SIG-M5 treated with dmso at 0.1 percent for 504 hours (cell line): Measurements from ENCODE around the gene NOSTRIN.
"Not testable (repeated sequence)": the region's sequence is repeated elsewhere in the genome, so short reads cannot be mapped to it uniquely, and the experiment has no call there.

ENCODE experiments used
- DNase-seq: peaks from one replicate; lab custom pipeline; 2025; ENCODE audit not compliant: unreplicated experiment; lab: John Stamatoyannopoulos, UW

The NOSTRIN gene, protein sequence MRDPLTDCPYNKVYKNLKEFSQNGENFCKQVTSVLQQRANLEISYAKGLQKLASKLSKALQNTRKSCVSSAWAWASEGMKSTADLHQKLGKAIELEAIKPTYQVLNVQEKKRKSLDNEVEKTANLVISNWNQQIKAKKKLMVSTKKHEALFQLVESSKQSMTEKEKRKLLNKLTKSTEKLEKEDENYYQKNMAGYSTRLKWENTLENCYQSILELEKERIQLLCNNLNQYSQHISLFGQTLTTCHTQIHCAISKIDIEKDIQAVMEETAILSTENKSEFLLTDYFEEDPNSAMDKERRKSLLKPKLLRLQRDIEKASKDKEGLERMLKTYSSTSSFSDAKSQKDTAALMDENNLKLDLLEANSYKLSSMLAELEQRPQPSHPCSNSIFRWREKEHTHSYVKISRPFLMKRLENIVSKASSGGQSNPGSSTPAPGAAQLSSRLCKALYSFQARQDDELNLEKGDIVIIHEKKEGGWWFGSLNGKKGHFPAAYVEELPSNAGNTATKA

DNA sequence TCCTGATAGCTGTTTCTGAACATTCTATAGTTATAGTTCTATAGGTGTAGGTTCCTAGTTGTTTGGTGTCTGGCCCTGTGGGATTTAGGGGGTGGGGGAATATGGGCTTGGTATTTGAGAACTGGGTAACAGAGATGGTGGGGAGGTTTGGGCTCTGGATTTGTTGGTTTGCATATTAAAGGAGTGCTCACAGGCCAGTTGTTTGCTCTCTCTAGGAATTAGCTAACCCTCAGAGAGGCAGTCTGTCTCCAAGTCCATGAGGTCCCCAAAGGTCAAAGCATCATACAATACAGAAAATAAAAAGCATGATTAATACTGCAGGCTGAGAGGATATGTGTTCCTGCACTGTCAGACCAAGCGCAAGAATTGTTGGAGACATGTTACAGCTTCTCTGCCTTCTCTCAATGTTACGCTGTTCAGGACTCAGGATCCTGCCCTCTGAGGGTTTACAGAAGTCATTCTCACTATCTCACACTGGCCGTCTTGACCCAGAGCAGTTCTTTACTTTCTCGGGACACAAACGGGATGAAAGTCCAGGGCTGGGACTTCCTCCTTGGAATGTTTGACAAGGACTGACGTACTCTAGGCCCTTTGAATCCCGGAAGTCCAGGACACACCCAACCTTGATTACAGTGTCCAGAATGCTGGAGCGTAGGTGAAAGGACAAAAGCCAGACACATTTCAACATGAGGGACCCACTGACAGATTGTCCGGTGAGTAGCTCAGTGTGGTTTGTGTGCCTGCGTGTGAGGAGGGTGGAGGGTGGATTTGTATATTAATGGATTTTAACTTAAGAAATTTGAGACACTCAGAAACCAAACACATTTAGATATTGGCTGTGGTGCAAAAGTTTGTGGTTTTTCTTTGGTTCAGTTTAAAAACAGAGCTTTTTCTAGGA lies at the start of gene NOSTRIN:
Gene NOSTRIN (plus strand): TSS at position 677 of the 898 bp plus-strand sequence. CDS start 10 bp downstream, at position 687.
- DNase-seq = no peak

DNA sequence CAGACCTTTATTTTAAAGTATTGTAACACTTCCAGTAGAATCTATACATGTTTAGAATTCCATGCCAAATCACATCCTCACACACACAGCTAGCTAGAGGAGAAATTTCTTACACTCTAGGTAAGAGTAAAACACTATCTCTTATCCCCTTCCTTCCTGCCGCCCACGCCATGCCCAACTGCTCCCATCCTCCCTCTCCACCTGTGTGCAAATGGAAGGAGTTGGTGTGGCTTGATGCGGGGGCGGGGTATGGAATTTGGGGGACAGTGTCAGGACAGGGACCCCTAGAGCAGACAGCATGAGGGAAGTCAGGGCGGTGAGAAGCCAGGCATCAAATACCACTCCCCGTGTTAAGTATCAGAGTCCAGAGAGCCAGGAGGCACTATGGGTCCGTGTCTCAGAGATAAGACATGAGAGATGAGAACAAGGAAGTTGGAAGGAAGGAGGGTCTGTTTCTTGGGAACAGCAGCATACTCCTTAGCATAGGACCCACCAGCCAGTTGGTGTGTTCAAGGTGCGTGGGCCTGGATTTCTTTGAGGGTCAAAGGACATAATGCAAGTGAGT lies 48.6 kb upstream of the NOSTRIN start:
- no peak for DNase-seq

DNA sequence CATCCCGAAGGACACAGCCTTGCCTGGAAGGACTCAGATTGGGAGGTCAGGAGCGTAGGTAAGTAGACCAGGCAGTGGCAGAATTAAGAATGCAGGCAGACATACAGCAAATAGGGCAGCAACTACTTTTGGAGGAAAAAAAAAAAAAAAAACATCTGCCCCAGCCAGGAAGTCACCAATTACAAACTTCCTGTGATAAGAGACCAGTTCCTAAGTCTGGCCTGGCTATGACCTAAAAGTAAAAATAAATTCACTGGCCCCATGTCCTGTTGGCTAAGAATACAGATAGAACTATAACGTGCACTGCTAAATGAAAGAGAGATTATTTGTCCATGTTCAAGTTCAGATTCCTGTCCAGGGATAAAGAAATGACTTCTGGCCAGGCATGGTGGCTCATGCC lies 45.2 kb upstream of the NOSTRIN start:
- DNase-seq = no peak

DNA sequence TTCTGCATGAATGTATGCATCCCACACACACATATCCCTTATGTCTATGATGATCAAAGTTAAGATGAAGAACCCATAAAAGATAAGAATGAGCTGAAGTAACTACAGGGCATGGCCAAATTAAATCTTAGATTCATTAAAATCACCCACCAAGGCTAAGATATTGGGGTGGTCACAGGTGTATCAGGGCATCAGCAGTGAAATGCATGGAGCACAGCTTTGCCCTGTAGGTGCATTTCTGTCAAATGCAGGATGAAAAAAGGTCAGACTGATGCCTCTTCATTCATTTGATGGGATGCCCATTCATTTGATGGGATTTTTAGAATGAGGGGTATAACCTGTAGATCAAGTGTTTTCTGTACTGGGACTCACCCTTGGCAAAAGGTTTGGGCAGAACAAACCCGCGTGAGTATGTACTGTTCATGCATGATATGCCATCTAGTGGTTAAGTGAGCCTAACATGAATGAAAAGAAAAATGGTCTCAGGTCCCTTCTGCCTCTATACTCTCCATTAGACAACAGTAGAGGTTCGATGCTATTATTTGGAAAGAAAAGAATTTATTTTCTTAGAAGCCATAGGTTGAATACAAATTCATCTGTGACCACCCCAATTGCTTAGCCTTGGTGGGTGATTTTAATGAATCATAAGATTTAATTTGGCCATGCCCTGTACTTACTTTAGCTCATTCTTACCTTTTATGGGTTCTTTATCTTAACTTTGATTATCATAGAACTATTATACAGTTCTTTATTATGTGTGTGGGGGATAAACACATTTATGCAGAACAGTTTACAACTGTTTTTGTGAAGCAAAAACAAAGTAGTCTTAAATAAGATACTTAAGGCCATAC lies 43.2 kb upstream of the NOSTRIN start:
- peak; percentile 59 for DNase-seq

DNA sequence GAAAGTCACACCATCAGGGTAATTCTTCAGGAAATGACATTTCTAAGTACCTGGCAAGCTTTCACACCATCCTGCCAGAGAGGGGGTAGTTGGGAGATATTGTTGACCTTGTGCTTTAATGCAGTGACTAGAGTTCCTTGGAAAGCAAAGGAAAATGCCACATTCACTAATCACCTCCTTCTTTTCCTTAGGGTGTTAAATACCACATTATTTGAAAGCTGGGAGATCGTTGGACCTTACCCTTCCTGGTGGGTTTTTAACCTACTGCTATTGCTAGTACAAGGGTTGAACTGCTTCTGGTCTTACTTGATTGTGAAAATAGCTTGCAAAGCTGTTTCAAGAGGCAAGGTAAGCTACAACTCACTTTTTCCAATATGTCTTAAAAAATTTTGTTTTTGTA lies 37.0 kb upstream of the NOSTRIN start:
- no peak for DNase-seq

DNA sequence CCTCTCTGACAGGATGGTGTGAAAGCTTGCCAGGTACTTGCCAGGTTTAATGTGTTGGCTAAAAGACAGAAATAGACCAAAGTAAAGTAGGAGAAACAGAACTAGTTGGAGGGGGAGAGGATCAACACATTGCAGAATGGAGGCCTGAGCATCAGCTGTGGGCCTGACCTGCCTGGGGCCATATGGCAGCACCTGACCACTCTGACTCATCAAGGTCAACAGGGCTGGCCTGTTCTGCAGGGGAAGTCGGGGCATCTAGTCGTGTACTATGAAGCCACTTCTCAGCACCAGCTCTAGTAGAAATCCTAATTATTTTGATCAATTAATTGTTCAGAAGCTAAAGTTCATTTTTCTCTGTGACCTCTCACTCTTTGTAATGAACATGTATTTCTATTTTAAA lies 35.8 kb upstream of the NOSTRIN start:
- DNase-seq = no peak

DNA sequence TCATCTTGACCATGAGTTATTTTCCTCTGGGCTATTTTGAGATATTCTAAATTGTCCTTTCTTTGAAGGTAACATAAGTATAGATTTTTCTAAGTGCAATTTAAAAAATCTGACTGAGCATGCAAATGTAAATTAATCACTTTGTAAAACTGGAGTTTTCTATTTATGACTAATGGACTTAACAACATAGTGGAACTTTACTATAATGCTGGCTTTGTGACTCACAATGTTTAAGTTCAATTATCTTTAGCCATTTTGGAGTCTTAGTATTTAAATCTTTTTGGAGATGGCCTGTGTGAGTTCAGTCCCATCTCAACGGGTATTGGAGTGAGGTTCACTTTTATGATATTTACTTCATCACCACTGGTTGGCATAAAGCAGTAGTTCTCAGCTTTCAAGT lies 35.2 kb upstream of the NOSTRIN start:
- no peak for DNase-seq

DNA sequence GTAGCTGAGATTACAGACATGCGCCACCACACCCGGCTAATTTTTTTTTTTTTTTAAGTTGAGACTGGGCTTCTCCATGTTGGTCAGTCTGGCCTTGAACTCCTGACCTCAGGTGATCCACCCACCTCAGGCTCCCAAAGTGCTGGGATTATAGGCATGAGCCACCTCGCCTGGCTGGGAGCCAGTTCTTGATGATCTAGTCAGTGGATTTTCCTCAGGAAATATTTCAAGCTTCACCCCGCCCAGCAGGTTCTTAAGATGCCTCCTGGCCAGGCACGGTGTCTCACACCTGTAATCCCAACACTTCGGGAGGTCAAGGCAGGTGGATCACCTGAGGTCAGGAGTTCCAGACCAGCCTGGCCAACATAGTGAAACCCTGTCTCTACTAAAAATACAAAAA lies 34.1 kb upstream of the NOSTRIN start:
- DNase-seq = not testable (repeated sequence)

DNA sequence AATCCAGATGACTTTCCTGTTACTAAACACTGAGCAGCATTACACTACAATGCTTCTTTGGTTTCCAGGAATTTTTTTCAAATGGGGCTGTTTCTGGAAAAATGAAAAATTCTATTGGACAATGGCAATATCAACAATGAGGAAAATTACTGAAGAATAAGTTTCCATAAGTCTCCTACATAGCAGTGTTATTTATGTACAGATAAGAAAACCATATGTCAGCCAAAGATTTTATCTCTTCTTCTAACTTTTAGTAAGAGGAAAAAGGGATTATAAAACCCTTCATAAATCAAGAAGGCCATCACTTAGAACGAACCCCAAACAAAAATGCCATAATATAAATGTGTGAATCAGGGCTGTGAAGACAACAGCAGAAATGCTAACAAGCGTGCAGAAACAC lies 31.6 kb upstream of the NOSTRIN start:
- DNase-seq = no peak

DNA sequence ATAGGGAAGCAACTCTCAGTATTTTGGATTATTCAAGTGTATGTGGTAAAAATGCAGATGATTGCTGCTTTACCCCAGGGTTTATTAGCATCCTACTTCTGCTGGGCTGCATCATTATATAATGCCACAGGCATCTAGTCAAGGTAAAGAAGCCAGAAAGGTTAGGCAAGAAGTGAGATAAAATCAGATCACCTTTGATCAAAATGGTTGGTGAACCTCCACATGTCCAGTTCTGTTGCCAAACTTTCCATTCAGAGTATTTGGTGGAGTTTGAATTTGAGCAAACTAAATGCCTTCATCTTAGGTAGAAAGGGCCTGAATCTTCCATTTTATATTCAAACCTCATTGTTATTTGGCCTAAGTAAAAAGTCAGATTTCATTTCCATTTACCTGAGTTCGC lies 29.7 kb upstream of the NOSTRIN start:
- no peak for DNase-seq

DNA sequence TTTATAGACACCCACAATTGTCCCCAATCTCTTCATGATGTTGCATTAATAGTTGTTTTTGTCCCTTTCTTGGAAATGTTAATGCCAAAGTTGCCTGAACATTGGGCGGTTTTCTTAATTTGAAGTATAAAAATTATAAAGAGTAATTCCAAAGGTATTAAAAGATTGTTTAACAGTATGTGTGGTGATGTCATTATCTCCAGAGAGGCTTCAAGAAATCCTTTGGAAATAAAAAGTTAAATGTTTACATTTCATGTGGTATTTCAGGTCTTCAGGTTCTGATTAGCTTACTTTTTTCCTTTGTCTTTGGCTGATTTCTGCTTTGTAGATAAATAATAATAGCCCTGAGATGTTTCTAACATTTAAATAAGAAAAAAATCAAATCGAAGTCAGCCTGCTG lies 29.3 kb upstream of the NOSTRIN start:
- no peak for DNase-seq

DNA sequence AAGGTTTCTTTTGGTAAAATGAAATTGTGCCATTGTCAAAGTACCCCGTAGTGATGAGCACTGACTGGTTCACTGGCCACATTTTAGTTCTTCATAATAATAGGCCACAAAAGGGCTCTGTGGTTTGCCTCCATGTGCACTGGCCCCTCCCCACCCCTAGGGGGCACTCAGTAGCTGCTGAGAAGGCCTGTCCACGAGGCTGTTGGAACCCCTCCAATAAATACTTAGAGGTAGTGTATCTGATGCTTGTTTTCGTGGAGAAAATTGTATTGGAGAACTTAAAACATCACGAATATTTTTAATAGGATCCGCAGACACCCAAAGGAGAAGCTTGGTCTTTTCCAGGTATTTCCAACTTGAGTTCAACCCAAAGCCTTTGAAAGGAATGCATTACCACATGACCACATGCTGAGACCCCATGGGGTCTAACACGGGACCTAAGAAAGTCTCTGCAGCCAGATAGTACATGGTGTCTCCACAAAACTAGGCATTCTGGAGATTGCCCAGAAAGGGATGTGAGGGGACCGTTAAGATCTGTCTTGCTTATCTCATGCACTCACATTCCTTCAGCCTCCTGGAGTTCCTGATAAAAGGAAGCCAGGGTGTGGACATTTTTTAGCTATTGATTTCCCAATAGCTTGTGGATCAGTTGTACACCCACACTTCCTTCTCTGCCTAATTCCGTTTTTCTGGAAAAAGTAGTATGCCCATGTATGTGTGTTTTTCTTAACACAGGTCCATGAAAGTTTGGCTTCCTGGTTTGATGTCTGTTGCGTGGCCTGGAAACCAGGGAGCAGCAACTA lies 28.5 kb upstream of the NOSTRIN start:
- DNase-seq = peak; percentile 26

DNA sequence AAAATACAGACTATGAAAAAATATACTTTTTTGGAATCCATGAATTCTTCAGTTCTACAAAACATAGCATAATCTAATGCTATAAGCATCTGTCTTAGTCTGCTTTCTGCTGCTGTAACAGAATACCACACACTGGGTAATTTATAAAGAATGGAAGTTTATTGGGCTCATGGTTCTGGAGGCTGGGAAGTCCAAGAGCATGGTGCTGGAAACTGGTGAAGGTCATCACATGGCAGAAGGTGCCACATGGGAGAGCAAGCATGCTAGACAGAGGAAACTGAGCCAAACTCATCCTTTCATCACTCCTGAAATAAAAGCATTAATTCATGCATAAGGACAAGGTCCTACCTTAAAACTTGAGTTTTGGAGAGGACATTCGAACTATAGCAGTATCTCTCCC lies 26.6 kb upstream of the NOSTRIN start:
- DNase-seq = no peak

DNA sequence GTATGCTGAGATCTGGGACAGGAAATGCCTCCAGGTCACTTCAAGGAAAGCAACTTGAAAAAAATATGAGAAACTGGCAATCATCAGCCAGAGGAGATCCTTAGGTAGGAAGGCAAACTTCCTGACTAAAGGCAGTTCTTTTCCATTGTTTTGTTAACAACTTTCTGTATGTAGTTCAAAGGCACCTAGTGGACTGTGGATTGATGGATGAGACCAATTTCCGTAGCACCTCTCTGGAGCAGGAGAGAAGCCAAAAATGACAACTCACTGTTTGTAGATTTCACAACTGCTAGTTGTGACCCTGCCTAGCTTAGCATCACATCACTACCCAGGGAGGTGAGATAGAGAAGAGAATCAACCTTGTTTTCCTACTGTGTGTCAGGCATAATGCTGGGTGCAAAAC lies 21.8 kb upstream of the NOSTRIN start:
- DNase-seq = no peak

DNA sequence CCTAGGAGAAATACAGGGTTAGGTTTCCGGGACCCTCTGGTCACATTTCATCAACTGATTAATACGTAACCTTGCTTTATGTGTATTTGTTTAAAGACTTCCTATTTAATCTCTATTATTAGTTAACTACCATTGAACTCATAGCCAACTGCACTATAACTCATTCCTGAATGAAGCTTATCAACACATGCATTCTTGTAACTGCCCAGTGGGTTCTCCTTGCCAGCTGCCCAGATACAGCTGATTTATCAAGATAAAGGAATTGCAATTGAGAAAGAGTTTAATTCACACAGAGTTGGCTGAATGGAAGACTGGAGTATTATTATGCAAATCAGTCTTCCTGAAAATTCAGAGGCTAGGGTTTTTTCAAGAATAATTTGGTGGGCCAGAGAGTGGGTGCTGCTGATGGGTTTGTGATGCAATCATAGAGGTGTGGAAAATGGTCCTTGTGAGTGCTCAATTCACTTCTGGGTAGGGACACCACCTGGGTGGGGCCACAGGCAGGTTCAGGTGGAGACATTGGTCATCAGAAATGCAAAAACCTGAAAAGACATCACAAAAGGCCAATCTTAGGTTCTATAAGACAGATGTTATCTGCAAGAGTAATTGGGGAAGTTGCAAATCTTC lies 21.1 kb upstream of the NOSTRIN start:
- DNase-seq = no peak

DNA sequence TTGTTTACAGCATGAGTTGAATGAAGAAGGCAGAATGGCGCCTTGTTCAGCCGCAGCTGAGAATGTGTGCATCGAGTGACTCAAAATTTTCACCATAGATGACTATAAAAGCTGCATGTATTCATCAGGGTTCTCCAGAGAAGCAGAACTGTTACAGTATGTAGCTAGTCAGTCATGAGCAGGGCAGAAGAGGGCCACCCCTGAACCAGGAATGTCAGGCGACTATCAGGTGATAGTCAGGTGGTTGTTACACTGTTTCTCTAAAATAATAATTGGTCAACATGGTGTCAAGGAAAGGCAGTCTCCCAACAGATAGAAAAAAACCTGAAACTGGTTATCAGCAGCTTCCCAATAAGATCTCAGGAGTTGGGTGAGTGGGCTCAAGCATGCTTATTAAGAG lies 20.2 kb upstream of the NOSTRIN start:
- no peak for DNase-seq

DNA sequence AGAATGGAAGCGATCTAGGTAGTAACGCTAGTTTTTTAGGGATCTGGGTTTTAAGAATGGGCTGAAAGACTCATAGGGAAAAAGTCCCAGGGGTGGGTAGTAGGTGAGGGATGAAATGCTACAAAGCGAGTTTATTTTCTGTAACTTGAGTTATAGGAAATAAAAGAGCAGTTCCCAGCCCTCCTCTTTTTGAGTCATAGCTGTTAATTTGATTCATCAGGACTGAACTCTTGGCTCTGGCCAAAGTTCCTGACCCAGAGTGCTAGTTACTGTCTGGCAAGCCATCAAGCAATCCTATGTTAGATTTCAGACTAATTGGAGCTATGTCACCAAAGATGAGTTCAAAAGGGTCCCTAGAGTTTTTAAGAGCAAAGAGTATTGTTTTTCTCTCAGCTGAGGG lies 17.4 kb upstream of the NOSTRIN start:
- no peak for DNase-seq

DNA sequence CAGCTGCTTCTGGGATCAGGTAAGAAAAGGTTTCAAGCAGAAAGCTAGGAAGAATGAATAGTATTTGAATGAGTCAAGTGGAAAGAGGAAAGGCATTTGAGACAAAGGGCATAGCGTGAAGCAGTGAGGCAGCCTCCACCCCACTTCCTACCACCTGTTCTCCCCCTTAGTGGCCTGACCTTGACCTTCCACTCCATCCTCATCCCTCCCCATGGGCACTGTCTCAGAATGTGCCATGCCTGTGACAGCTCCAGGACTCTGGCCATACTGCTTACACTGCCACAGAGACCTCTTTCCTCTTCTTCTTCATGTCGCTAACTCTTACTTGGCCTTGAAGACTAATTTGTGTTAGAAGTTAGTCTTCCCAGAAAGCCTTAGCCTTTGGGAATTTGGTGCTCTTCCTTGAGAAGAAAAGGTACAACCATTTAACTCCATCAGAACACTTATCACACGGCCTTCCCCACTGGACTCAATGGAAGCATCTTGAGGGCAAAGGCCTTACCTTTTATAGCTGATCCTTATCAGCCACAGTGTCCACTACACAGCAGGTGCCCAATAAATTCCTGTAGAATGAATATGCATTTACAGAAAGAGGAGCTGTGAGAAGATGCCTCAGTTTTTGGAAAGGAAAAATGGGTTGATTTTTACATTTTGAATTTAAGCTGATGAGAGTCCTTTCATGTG lies 15.2 kb upstream of the NOSTRIN start:
- no peak for DNase-seq
